ENCODE results near the gene FBXO11. TPM values are rescaled to one million over a fixed set of nuclear protein-coding genes. Genes with fewer than 3 reads are reported as not detected.

The FBXO11 gene
- polyA plus RNA-seq, 3 donors from 2014 or later: 5.2 to 7.5 (median 7.0) TPM

DNA sequence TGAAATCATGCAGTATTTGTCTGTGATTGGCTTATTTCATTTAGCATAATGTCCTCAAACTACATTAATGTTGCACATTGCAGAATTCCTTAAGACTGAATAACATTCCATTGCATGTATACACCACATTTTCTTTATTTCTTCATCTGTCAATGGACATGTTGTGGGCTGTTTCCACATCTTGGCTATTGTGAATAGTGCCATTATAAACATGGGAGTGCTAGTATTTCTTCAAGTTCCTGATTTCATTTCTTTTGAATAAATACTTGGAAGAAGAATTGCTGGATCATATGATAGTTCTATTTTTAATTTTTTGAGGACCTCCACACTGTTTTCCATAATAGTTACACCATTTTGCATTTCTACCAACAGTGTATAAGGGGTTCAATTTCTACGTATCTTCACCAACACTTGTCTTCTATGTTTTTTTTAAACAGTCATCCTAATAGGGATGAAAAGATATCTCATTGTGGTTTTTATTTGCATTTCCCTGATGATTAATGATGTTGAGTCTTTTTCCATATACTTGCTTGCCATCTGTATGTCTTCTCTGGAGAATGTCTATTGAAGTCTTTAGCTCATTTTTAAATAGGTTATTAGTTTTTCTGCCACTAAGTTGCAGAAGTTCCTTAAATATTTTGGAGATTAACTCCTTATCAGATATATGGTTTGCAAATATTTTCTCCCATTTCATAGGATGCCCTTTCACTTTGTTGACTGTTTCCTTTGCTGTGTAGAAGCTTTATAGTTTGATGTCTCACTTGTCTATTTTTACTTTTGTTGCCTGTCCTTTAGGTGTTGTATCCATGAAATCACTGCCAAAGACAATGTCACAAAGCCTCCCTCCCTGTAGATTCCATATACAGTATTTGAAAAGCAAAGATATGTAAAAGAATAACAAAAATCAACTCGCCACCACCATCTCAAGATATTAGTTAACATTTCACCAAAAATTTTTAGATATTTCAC lies 14.6 kb downstream of the FBXO11 start:
- Mint-ChIP-seq H3K36me3 (no peaks in the 10 kb centered on the region), H3K9me3 (no peaks in the 10 kb centered on the region), H3K4me1 (peaks cover 71 to 94% of the 10 kb centered on the region in 2 donors), H3K4me3 (no peak overlapping the region), H3K27ac (peak overlapping the region; percentile 4 to 52 (median 22)), H3K27me3 (ENCODE audit: low read depth in 3 of 3) (peaks cover 0 to 7% (median 0%) of the 10 kb centered on the region in 3 donors)
- DNase-seq: no peak

GRCh38 chr2:47890711-47891368 lies 15.5 kb downstream of the FBXO11 start:
- DNase-seq: no peak
- Mint-ChIP-seq H3K36me3 (no peaks in the 10 kb centered on the region), H3K4me3 (no peak overlapping the region), H3K9me3 (no peaks in the 10 kb centered on the region), H3K27ac (peak overlapping the region in 3 of 6 donors; percentile 24 to 52 (median 34)), H3K4me1 (peaks cover 65 to 92% of the 10 kb centered on the region in 2 donors), H3K27me3 (ENCODE audit: low read depth in 3 of 3) (peaks cover 0 to 7% (median 0%) of the 10 kb centered on the region in 3 donors)

- peak; percentile 80 to 84 (median 83) for DNase-seq
- Mint-ChIP-seq H3K27me3 (ENCODE audit: low read depth in 3 of 3) (peaks cover 0 to 7% (median 0%) of the 10 kb centered on the region in 3 donors), H3K4me3 (peak overlapping the region; percentile 33 to 85 (median 68)), H3K4me1 (peaks cover 69 to 93% of the 10 kb centered on the region in 2 donors), H3K27ac (peak overlapping the region; percentile 88 to 97 (median 95)), H3K36me3 (no peaks in the 10 kb centered on the region), H3K9me3 (no peaks in the 10 kb centered on the region)
These were observed 17.6 kb downstream of the FBXO11 start for GRCh38 chr2:47888581-47889280.

GRCh38 chr2:47876912-47877311 lies 29.4 kb downstream of the FBXO11 start:
- no peak for DNase-seq
- Mint-ChIP-seq H3K4me1 (peaks cover 42 to 85% of the 10 kb centered on the region in 2 donors), H3K4me3 (no peak overlapping the region), H3K27ac (peak overlapping the region; percentile 10 to 72 (median 28)), H3K9me3 (no peaks in the 10 kb centered on the region), H3K27me3 (ENCODE audit: low read depth in 3 of 3) (peaks cover 0 to 7% (median 1%) of the 10 kb centered on the region in 3 donors), H3K36me3 (peaks cover 0 to 4% (median under 1%) of the 10 kb centered on the region in 3 donors)

GRCh38 chr2:47872941-47873340 lies 33.4 kb downstream of the FBXO11 start:
- Mint-ChIP-seq H3K4me3 (no peak overlapping the region), H3K9me3 (no peaks in the 10 kb centered on the region), H3K4me1 (peaks cover 62 to 88% of the 10 kb centered on the region in 2 donors), H3K36me3 (peaks cover 0 to 1% (median 0%) of the 10 kb centered on the region in 3 donors), H3K27ac (peak overlapping the region in 4 of 6 donors; percentile 14 to 63 (median 28)), H3K27me3 (ENCODE audit: low read depth in 3 of 3) (peaks cover 0 to 1% (median 0%) of the 10 kb centered on the region in 3 donors)
- DNase-seq: no peak

- Mint-ChIP-seq H3K4me3 (peak overlapping the region in 1 of 5 donors; percentile 41), H3K27me3 (ENCODE audit: low read depth in 3 of 3) (peaks cover 0 to 1% (median 0%) of the 10 kb centered on the region in 3 donors), H3K36me3 (no peaks in the 10 kb centered on the region), H3K9me3 (no peaks in the 10 kb centered on the region), H3K27ac (peak overlapping the region; percentile 16 to 87 (median 77)), H3K4me1 (peaks cover 65 to 88% of the 10 kb centered on the region in 2 donors)
- DNase-seq: no peak
These were observed 35.4 kb downstream of the FBXO11 start for GRCh38 chr2:47870641-47871540.

GRCh38 chr2:47869859-47870595 lies 36.3 kb downstream of the FBXO11 start:
- Mint-ChIP-seq H3K36me3 (no peaks in the 10 kb centered on the region), H3K9me3 (no peaks in the 10 kb centered on the region), H3K27ac (peak overlapping the region; percentile 4 to 87 (median 74)), H3K27me3 (ENCODE audit: low read depth in 3 of 3) (peaks cover 0 to 1% (median 0%) of the 10 kb centered on the region in 3 donors), H3K4me1 (peaks cover 72 to 88% of the 10 kb centered on the region in 2 donors), H3K4me3 (no peak overlapping the region)
- DNase-seq: no peak

DNA sequence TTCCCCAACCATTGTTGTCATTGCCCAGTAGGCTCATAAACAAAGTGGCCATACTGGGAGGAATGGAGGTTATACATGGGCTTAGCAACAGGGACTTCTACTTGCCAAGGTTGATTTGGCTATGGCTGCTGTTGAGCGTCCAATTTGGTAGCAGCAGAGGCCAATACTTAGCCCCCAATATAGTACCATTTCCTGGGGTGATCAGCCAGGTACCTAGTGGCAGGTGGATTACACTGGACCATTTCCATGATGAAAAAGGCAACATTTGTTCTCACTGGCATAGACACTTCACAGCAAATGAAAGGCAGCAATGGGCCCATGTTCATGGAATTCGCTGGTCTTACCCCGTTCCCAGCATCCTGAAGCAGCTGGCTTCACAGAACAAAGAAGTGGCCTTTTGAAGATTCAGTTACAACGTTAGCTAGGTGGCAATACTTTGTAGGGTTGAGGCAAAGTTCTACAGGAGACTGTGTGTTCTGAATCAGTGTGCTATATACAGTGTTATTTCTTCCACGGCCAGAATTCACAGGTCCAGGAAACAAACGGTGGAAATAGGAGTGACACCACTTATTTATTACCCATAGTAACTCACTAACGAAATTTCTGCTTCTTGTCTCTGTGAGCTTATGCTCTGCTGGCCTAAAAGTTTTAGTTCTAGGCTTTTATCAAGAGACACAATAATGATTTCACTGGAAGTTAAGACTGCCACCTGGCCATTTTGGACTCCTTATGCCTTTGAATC lies 37.5 kb downstream of the FBXO11 start:
- no peak for DNase-seq
- H3K36me3 Mint-ChIP-seq: no peaks in the 10 kb centered on the region
- H3K9me3 Mint-ChIP-seq: no peaks in the 10 kb centered on the region
- peaks cover 0 to 1% (median 0%) of the 10 kb centered on the region in 3 donors for H3K27me3 Mint-ChIP-seq (ENCODE audit: low read depth in 3 of 3)
- H3K4me3 Mint-ChIP-seq: no peak overlapping the region
- peaks cover 82 to 96% of the 10 kb centered on the region in 2 donors for H3K4me1 Mint-ChIP-seq
- peak overlapping the region; percentile 16 to 76 (median 54) for H3K27ac Mint-ChIP-seq

- peak overlapping the region in 1 of 5 donors; percentile 49 for H3K4me3 Mint-ChIP-seq
- peaks cover 91 to 100% of the 10 kb centered on the region in 2 donors for H3K4me1 Mint-ChIP-seq
- DNase-seq: no peak
- no peaks in the 10 kb centered on the region for H3K9me3 Mint-ChIP-seq
- H3K36me3 Mint-ChIP-seq: no peaks in the 10 kb centered on the region
- peak overlapping the region; percentile 30 to 73 (median 55) for H3K27ac Mint-ChIP-seq
- peaks cover 0 to 4% (median under 1%) of the 10 kb centered on the region in 3 donors for H3K27me3 Mint-ChIP-seq (ENCODE audit: low read depth in 3 of 3)
These were observed 39.1 kb downstream of the FBXO11 start for GRCh38 chr2:47867205-47867604.

GRCh38 chr2:47864566-47864965 lies 41.7 kb downstream of the FBXO11 start:
- H3K4me3 Mint-ChIP-seq: peak overlapping the region in 1 of 5 donors; percentile 29
- peaks cover 78 to 96% of the 10 kb centered on the region in 2 donors for H3K4me1 Mint-ChIP-seq
- H3K27me3 Mint-ChIP-seq (ENCODE audit: low read depth in 3 of 3): peaks cover 0 to 4% (median 2%) of the 10 kb centered on the region in 3 donors

GRCh38 chr2:47862949-47863348 lies 43.3 kb downstream of the FBXO11 start:
- Mint-ChIP-seq H3K4me3 (peak overlapping the region; percentile 15 to 67 (median 53)), H3K9me3 (no peaks in the 10 kb centered on the region), H3K36me3 (no peaks in the 10 kb centered on the region), H3K27me3 (ENCODE audit: low read depth in 3 of 3) (peaks cover 0 to 4% (median 2%) of the 10 kb centered on the region in 3 donors), H3K4me1 (peaks cover 66 to 88% of the 10 kb centered on the region in 2 donors), H3K27ac (peak overlapping the region; percentile 41 to 81 (median 74))
- DNase-seq: peak; percentile 13 to 27 (median 17)

More at GRCh38 chr2:47864566-47864965, 41.7 kb downstream of the FBXO11 start:
- H3K9me3 Mint-ChIP-seq: no peaks in the 10 kb centered on the region
- H3K27ac Mint-ChIP-seq: peak overlapping the region; percentile 28 to 72 (median 50)
- H3K36me3 Mint-ChIP-seq: no peaks in the 10 kb centered on the region
- no peak for DNase-seq
